GM21360 (cell line): Measurements from ENCODE around the gene ASTN2.

ENCODE experiments used
- ATAC-seq: cut with Tn5 transposase; IDR thresholded peaks from one replicate; pipeline ENCODE4 v1.9.1; 2021; ENCODE audit warnings: mild to moderate bottlenecking, moderate library complexity; ENCODE audit not compliant: unreplicated experiment

Gene ASTN2

DNA sequence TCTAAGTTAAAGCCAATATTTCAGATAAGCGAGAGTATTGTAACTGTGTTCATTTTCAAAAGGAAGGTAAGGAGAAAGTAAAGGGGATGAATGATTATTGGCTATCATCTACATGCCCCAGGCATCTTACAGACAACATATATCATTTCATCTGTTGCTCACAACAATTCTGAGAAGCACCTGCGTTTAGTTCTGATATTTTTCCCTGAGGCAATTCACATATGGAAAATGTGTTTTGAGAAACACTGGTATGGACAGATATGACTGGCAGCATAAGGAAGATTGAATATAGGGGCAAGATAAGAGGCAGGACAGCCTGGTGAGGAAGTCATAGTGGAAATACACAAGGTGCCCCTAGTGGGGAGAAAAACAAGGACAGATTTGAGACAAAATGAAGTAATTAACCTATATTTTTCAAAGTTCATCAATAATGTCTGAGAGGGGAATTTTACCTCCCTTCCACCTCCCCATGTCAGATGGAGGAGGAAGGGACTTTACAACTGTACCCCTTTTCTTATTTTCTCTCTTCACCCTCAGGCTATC is 815.4 kb downstream of the ASTN2 start:
- no peak for ATAC-seq

DNA sequence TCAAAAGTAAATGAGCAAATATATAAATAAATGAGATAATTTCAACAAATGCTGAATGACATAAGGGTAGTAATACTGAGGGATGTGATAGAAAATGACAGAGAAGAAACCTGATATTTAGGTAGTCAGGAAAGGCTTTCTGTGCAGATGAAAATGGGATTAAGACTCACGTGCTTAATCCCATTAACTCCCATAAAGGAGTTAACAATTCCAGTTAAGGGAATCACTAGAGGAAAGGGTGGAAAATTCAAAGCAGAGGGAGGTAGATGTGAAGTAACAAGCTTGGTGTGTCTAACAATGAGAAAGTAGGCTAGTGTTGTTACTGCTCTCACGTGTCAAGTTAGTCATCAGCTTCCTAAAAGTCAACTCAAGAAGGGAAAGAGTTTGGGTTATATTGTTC is 818.2 kb downstream of the ASTN2 start:
- ATAC-seq = no peak

DNA sequence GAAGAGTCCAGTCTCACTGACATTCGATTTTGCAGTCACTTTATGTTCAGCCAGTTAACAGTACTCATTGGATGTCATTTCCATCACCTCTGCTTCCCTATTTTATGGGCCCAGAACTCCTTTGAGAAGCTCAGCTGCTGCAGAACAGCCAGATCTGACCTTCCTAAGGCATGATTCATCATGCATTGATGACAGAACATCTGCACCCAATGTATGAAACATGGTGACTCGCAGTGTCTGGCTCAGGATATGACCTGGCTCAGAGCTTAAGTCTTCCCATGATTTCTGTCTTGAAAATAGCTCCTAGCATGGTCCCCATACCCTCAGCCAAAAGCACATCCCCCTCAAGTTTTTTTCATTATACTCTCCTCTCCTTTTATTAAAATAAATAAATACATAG is 820.3 kb downstream of the ASTN2 start:
- no peak for ATAC-seq

- no peak for ATAC-seq
Observed at GRCh38 chr9:116592970-116593369, 821.9 kb downstream of the ASTN2 start.

DNA sequence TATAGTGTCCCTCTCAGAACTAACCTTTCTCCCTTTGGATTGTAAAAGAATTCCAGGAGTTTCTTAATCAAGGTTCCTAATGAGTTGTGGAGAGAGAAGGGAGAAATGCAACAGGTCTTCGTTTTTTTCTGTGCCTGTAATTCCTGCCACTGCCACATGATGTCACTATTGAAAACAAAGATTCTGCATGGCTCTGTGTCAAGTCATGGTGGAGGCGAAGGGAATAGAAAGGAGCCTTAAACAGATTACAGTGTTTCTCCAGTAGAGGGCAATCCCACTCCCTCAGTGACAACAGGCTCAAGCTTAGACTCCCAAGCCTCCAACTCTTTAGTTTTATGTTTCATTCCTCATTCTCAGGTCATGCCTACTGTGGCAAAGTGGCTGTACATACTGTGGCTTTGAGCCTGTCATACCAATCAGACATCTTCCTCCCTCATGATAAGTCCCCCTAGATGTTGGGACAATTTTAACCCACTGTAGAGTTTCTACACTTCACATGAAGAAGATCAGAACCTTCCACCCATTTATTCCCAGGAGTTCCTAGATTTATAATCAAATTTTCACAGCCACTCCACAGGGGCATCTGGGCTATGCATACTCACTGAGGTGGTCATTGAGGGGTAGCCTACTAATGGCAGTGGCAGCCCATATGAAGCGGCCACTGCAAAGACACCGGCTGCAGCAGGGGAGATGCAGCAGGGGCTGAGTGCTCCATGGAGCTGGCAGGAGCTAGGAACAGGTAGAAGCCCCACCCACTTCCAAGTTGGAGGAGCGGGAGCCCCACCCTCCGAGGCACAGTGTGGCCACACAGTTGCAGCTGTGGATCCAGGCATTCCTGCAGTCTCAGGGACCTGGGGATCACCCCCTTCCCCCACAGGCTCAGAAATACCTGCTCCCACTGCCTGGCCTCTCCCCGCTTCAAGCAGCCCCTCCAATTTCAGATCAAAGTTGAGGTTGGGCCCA is 825.2 kb downstream of the ASTN2 start:
- ATAC-seq = peak; percentile 80

GRCh38 chr9:116587919-116588318 is 826.9 kb downstream of the ASTN2 start:
- ATAC-seq = no peak

- no peak for ATAC-seq
Observed at GRCh38 chr9:116585896-116586295, 829.0 kb downstream of the ASTN2 start.

- ATAC-seq = no peak
Observed at GRCh38 chr9:116585204-116585603, 829.7 kb downstream of the ASTN2 start.

DNA sequence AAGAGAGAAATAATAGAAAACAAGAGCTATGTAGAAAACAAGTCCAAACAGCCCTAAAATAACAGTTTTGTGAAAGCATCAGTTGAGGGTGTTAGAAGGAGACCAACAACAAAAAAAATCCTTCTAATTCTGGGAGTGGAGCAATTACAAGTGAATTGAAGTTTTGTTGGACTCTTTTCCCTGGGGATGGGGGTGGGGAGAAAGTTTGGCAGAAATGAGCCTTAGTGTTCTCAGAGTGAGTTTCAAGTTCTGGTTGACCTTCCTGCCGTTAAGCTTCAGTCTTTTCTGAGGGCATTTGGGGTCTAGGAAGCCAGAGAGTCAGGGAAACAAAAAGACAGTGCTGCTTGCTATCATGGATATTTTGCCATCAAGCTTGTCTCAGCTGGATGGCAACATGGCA is 834.0 kb downstream of the ASTN2 start:
- no peak for ATAC-seq

- ATAC-seq = no peak
Observed at GRCh38 chr9:116576386-116576785, 838.5 kb downstream of the ASTN2 start.

GRCh38 chr9:116574027-116574679 is 840.7 kb downstream of the ASTN2 start:
- ATAC-seq = no peak

DNA sequence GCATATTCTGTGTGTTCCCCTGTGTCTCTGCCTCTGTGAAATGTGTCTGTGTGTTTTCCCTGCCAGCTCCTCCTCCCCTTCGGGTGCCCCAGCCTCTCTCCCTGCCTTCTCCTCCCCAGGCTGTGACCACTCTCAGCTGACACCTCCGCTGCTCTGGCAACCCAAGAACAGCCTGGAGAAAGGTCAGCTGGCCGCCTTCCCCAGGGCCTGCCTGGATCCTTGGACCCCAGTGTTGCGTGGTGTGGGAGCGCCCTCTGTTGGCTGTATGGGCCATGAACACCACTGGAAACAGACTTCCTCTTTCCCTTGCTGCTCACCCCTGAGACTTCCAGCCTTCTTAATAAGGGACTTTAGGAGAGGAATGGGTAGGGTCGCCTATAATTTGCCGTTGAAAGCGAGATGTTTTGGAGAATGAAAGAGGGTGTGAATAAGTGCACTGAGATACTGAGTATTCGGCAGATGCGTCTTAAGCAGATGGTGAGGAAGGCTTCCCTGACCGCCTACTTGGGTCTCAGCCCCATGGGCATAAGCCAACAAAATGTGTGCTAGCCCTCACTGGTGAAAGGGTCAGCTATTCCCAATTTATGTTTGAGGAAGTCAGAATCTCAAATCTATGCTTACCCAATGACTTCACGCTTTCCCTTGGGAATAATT is 842.6 kb downstream of the ASTN2 start:
- peak; percentile 78 for ATAC-seq

DNA sequence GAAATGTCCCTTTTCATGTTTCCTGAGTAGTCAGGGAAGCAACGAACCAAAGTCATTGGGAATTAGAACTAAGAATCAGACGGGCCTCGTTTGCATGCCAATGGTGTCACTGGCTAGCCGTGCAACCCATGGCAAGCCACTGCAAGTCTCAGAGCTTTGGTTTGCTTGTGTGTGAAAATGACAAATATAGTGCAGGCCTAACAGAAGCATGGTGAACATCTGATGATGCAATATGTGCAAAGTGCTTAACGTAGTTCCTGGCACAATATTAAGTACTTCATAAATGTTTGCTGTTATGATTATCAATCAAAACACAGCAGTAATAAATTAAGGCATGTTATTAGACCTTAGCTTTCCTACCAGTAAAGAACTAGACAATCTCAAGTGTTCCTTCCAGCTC is 845.7 kb downstream of the ASTN2 start:
- ATAC-seq = no peak

DNA sequence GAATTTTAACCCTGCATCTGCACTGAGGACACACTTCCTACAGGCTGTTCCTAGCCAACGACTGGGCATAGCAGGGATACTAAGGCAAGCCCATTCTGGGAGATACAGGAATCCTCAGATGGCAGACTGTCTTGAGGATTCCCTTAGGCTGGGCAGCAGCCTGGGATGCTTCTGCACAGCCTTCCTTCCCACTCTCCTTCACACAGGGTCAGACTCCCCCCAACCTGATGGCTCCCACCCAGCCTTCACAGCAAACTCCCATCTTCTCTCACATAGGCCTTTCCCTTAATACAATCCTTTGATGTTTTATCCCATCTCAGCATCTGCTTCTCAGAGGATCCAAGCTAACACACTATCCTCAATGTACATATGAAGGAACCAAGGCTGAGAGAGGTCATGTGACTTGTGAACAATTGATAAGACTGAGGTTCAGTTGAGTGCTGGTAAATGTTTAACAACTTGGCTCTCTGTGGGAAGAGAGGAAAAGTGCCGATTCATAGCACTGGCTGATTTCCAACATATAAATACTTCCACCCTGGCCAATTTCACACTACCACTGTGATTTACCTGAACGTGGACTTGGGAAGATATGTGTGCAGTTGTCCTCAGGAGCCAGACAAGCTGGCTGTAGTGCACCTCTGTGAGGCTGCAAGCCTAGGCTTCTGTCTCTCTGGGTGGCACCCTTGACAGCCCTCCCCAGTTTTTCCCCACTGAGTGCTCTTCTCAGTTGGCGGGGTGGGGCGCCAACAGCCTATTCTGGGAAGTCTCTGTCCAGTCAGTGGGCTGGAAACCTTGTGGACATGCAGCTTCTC is 848.0 kb downstream of the ASTN2 start:
- ATAC-seq = no peak

GRCh38 chr9:116565986-116566385 is 848.9 kb downstream of the ASTN2 start:
- ATAC-seq = no peak

DNA sequence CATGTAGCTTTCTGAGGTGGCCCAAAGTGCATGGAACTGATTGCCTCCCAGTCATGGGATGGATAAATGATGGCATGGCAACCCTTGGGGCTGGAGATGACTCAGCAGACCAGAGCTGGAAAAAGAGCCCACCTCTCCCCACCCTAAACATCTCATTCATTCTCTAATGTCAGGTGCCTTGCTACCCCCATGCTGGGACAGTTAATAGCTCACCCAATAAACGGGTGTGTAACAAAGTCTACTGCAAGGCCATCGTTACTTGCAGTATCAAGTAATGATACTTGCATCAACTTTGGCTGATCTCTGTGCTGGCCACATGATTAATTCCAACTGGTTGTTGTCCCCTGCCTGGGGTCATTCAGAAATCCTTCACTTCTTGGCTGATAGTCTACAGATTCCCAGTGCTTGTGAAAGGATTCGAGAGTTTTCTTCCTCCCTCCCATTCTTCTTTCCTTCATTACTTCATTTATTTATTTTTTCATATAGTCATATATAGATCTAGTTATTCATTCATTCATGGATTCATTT is 850.5 kb downstream of the ASTN2 start:
- no peak for ATAC-seq

- ATAC-seq = no peak
Observed at GRCh38 chr9:116558818-116559540, 855.9 kb downstream of the ASTN2 start.

- no peak for ATAC-seq
Observed at GRCh38 chr9:116558035-116558434, 856.8 kb downstream of the ASTN2 start.

GRCh38 chr9:116555556-116556155 is 859.2 kb downstream of the ASTN2 start:
- ATAC-seq = no peak
